Ovary (tissue), 3 donors: ENCODE results near the gene CDH23.

ENCODE experiments used
- EP300 ChIP-seq: sonication (generic); formaldehyde crosslinking; IDR thresholded peaks from one replicate; pipeline ENCODE4 v1.6.1; 2017; ENCODE audit warnings: antibody characterized with exemption
- POLR2A ChIP-seq: fragments of 450-650 bp; IDR thresholded peaks from one replicate; pipeline ENCODE4 v1.6.1; 2017; ENCODE audit warnings: antibody characterized with exemption, mild to moderate bottlenecking, moderate library complexity
- TF ChIP-seq, protein P1 (sequence below), 3 donors: fragments of 450-650 bp in 2 of 3; fragments of 200-600 bp in 1 of 3; IDR thresholded peaks; one replicate each; pipeline versions ENCODE4 v1.5.1 to v1.8.0; 2016 to 2022; ENCODE audit warnings: antibody characterized with exemption in 3 of 3, mild to moderate bottlenecking in 1 of 3
- donor health status: DM: no; HTN: no; CAD: no.

DNA sequence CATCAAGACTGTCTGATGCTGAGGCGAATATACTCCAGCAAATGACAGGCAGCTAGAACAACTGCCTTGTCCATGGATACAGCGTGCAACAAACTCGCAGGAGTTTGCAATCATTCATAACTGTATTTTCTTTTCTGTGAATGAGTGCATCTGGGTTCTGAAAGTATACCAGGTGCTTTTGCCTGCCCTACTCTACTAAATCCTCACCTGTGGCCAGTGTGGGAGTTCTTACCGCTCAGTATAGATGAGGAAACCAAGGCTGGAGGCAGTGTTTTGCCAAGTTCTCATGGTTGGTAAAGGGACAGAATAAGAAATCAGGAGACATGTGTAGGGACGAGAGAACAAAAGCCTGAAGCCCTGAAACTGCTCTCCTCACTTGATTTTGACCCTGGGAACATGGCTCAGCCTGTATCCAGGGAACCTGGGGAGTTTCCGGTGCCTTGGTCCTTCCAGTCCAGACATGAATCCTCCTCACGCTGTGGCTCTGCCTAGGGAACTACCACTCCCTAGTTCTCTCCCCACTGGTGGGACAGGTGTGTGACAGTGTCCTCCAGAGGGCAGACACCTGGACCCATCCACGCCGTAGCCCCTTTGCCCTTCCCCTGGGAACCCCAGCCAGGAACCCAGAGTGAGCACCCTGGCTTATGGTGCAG lies 142.0 kb downstream of the CDH23 start:
- TF ChIP-seq POLR2A (no peak), EP300 (no peak)
- TF ChIP-seq, protein P1, sequence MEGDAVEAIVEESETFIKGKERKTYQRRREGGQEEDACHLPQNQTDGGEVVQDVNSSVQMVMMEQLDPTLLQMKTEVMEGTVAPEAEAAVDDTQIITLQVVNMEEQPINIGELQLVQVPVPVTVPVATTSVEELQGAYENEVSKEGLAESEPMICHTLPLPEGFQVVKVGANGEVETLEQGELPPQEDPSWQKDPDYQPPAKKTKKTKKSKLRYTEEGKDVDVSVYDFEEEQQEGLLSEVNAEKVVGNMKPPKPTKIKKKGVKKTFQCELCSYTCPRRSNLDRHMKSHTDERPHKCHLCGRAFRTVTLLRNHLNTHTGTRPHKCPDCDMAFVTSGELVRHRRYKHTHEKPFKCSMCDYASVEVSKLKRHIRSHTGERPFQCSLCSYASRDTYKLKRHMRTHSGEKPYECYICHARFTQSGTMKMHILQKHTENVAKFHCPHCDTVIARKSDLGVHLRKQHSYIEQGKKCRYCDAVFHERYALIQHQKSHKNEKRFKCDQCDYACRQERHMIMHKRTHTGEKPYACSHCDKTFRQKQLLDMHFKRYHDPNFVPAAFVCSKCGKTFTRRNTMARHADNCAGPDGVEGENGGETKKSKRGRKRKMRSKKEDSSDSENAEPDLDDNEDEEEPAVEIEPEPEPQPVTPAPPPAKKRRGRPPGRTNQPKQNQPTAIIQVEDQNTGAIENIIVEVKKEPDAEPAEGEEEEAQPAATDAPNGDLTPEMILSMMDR (IDR thresholded peaks at IDR 0.05), result no peak
